ENCODE data around the gene GLRA3. TPM values are rescaled to one million over a fixed set of nuclear protein-coding genes. Genes with fewer than 3 reads are reported as not detected.

The GLRA3 gene
- total and polyA plus RNA-seq, 2 experiments from 2014 or later: 0.03 to 0.19 TPM

DNA sequence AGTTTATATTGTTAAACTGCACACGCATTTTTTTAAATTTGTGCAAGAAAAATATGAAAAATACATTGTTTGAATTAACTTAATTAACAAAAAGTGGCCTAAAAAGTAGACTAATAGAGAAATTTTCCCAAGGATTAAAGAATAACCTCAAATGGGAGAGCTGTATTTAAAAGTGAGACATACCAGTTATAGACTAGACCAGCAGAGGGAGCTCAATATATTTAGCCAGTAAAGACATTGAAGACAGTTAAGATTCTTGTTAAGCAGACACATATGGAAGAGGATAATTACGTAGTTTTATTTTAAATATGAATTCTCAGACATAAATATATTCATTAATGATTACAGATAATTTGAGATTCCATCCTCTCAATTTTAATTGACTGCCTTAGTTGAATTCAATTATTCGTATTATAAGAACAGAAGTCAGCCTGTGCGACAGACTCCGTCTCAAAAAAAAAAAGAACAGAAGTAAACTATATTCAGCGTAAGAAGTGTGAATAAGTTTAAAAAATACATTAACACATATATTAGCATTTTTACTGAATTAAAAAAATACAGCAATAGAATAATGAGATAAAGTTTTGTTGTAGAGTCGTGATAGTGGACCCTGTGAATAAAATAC lies 64.8 kb downstream of the GLRA3 start:
- no peaks in the 10 kb centered on the region for H3K4me1 Mint-ChIP-seq
- no peak overlapping the region for H3K4me3 ChIP-seq
- H3K27me3 Mint-ChIP-seq (ENCODE audit: insufficient read depth, low read depth, poor library complexity): no peaks in the 10 kb centered on the region
- H3K4me2 ChIP-seq: no peak overlapping the region
- H3K79me2 ChIP-seq (replicated peaks; ENCODE audit: insufficient read depth): no peaks in the 10 kb centered on the region
- DNase-seq (ENCODE audit: low spot score): peak; percentile 78
- H3K4me3 Mint-ChIP-seq: no peak overlapping the region
- H3K27me3 ChIP-seq (ENCODE audit: insufficient read depth): no peaks in the 10 kb centered on the region
- H3K27ac ChIP-seq (ENCODE audit: low read depth): no peak overlapping the region
- no peak overlapping the region for H2AFZ ChIP-seq
- TF ChIP-seq ZNF331 (CRISPR knock-in tag; IDR thresholded peaks at IDR 0.05; ENCODE audit: low read depth): no peak
- TF ChIP-seq, protein P1, sequence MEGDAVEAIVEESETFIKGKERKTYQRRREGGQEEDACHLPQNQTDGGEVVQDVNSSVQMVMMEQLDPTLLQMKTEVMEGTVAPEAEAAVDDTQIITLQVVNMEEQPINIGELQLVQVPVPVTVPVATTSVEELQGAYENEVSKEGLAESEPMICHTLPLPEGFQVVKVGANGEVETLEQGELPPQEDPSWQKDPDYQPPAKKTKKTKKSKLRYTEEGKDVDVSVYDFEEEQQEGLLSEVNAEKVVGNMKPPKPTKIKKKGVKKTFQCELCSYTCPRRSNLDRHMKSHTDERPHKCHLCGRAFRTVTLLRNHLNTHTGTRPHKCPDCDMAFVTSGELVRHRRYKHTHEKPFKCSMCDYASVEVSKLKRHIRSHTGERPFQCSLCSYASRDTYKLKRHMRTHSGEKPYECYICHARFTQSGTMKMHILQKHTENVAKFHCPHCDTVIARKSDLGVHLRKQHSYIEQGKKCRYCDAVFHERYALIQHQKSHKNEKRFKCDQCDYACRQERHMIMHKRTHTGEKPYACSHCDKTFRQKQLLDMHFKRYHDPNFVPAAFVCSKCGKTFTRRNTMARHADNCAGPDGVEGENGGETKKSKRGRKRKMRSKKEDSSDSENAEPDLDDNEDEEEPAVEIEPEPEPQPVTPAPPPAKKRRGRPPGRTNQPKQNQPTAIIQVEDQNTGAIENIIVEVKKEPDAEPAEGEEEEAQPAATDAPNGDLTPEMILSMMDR (conservative IDR thresholded peaks at IDR 0.05; ENCODE audit: low read depth in 2 of 2): peak; percentile 64 to 93
- H4K20me1 ChIP-seq (replicated peaks; ENCODE audit: insufficient read depth): no peaks in the 10 kb centered on the region
- no peaks in the 10 kb centered on the region for H3K36me3 ChIP-seq (ENCODE audit: insufficient read depth)
- H3F3A ChIP-seq (replicated peaks; ENCODE audit: low read depth): no peaks in the 10 kb centered on the region
- no peaks in the 10 kb centered on the region for H3K4me1 ChIP-seq (ENCODE audit: insufficient read depth)
- H3K9me3 Mint-ChIP-seq: no peaks in the 10 kb centered on the region
- H3K36me3 Mint-ChIP-seq (ENCODE audit: low read depth): no peaks in the 10 kb centered on the region
- no peaks in the 10 kb centered on the region for H3K9me2 ChIP-seq (ENCODE audit: insufficient read depth)
- peak; percentile 58 for ATAC-seq
- no peak overlapping the region for H3K27ac Mint-ChIP-seq

GRCh38 chr4:174763454-174764104 lies 65.5 kb downstream of the GLRA3 start:
- H3K27ac Mint-ChIP-seq: no peak overlapping the region
- no peak for ATAC-seq
- Histone ChIP-seq H3K36me3 (ENCODE audit: insufficient read depth) (no peaks in the 10 kb centered on the region), H4K20me1 (replicated peaks; ENCODE audit: insufficient read depth) (no peaks in the 10 kb centered on the region), H3K27me3 (ENCODE audit: insufficient read depth) (no peaks in the 10 kb centered on the region), H3K79me2 (replicated peaks; ENCODE audit: insufficient read depth) (no peaks in the 10 kb centered on the region), H3F3A (replicated peaks; ENCODE audit: low read depth) (no peaks in the 10 kb centered on the region), H3K9me2 (ENCODE audit: insufficient read depth) (no peaks in the 10 kb centered on the region), H2AFZ (peak overlapping the region; percentile 1; the same call in 1 of the 2 replicates), H3K4me2 (no peak overlapping the region), H3K27ac (ENCODE audit: low read depth) (no peak overlapping the region), H3K4me1 (ENCODE audit: insufficient read depth) (no peaks in the 10 kb centered on the region), H3K4me3 (no peak overlapping the region)
- no peaks in the 10 kb centered on the region for H3K4me1 Mint-ChIP-seq
- H3K36me3 Mint-ChIP-seq (ENCODE audit: low read depth): no peaks in the 10 kb centered on the region
- H3K27me3 Mint-ChIP-seq (ENCODE audit: insufficient read depth, low read depth, poor library complexity): no peaks in the 10 kb centered on the region
- DNase-seq (ENCODE audit: low spot score): no peak
- H3K9me3 Mint-ChIP-seq: no peaks in the 10 kb centered on the region
- H3K4me3 Mint-ChIP-seq: no peak overlapping the region
- no peak for TF ChIP-seq EZH2 (IDR thresholded peaks at IDR 0.05; ENCODE audit: low read depth, unreplicated experiment)
- TF ChIP-seq, protein P2, sequence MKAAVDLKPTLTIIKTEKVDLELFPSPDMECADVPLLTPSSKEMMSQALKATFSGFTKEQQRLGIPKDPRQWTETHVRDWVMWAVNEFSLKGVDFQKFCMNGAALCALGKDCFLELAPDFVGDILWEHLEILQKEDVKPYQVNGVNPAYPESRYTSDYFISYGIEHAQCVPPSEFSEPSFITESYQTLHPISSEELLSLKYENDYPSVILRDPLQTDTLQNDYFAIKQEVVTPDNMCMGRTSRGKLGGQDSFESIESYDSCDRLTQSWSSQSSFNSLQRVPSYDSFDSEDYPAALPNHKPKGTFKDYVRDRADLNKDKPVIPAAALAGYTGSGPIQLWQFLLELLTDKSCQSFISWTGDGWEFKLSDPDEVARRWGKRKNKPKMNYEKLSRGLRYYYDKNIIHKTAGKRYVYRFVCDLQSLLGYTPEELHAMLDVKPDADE (IDR thresholded peaks at IDR 0.05): no peak
- no peak for TF ChIP-seq POLR2AphosphoS5 (IDR thresholded peaks at IDR 0.05; ENCODE audit: low read depth)
- TF ChIP-seq, protein P1 (conservative IDR thresholded peaks at IDR 0.05; ENCODE audit: low read depth in 2 of 2): no peak
- TF ChIP-seq JUNB (IDR thresholded peaks at IDR 0.05; ENCODE audit: unreplicated experiment): no peak
- no peak for TF ChIP-seq STAT1 (IDR thresholded peaks at IDR 0.05; ENCODE audit: unreplicated experiment)
- no peak for TF ChIP-seq CREB1 (CRISPR knock-in tag; IDR thresholded peaks at IDR 0.05; ENCODE audit: low read depth)
- no peak for TF ChIP-seq ZNF114 (CRISPR knock-in tag; IDR thresholded peaks at IDR 0.05)
- TF ChIP-seq, protein P3, sequence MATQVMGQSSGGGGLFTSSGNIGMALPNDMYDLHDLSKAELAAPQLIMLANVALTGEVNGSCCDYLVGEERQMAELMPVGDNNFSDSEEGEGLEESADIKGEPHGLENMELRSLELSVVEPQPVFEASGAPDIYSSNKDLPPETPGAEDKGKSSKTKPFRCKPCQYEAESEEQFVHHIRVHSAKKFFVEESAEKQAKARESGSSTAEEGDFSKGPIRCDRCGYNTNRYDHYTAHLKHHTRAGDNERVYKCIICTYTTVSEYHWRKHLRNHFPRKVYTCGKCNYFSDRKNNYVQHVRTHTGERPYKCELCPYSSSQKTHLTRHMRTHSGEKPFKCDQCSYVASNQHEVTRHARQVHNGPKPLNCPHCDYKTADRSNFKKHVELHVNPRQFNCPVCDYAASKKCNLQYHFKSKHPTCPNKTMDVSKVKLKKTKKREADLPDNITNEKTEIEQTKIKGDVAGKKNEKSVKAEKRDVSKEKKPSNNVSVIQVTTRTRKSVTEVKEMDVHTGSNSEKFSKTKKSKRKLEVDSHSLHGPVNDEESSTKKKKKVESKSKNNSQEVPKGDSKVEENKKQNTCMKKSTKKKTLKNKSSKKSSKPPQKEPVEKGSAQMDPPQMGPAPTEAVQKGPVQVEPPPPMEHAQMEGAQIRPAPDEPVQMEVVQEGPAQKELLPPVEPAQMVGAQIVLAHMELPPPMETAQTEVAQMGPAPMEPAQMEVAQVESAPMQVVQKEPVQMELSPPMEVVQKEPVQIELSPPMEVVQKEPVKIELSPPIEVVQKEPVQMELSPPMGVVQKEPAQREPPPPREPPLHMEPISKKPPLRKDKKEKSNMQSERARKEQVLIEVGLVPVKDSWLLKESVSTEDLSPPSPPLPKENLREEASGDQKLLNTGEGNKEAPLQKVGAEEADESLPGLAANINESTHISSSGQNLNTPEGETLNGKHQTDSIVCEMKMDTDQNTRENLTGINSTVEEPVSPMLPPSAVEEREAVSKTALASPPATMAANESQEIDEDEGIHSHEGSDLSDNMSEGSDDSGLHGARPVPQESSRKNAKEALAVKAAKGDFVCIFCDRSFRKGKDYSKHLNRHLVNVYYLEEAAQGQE (IDR thresholded peaks at IDR 0.05; ENCODE audit: unreplicated experiment): no peak

Data from GM23338 (cell line).